GM23338 (cell line): Measurements from ENCODE around the gene ATG16L2. TPM values are rescaled to one million over a fixed set of nuclear protein-coding genes. Genes with fewer than 3 reads are reported as not detected.

Experiments used
- ATAC-seq: fragments of 200-7000 bp; cut with Tn5 transposase; 3 replicates; pipeline ENCODE4 v1.9.1; 2020
- DNase-seq: peaks from one replicate; pipeline ENCODE4 v3.0.0-alpha.2; 2015; ENCODE audit warnings: low spot score
- H2AFZ ChIP-seq: fragments of 200-600 bp; sonication (generic); 2 replicates; pipeline ENCODE4 v1.8.0; 2016; ENCODE audit warnings: antibody characterized with exemption, mild to moderate bottlenecking, moderate library complexity
- H3F3A ChIP-seq: fragments of 200-600 bp; sonication (generic); replicated peaks from 2 replicates; pipeline ENCODE4 v1.8.0; 2017; ENCODE audit warnings: antibody characterized with exemption, mixed run types, low read depth
- H3K27ac ChIP-seq: fragments of 200-600 bp; sonication (generic); 2 replicates; pipeline ENCODE4 v1.6.1; 2016; ENCODE audit warnings: low read depth
- H3K27me3 ChIP-seq: fragments of 200-600 bp; sonication (generic); 2 replicates; pipeline ENCODE4 v1.8.0; 2016; ENCODE audit warnings: mild to moderate bottlenecking, mixed run types, moderate library complexity; ENCODE audit not compliant: insufficient read depth
- H3K36me3 ChIP-seq: fragments of 200-600 bp; sonication (generic); 2 replicates; pipeline ENCODE4 v1.8.0; 2016; ENCODE audit warnings: mild to moderate bottlenecking; ENCODE audit not compliant: insufficient read depth
- H3K4me1 ChIP-seq: fragments of 200-600 bp; sonication (generic); 2 replicates; pipeline ENCODE4 v1.8.0; 2016; ENCODE audit warnings: mild to moderate bottlenecking, moderate library complexity; ENCODE audit not compliant: insufficient read depth
- H3K4me2 ChIP-seq: fragments of 200-600 bp; sonication (generic); 2 replicates; pipeline ENCODE4 v1.7.1; 2017; ENCODE audit warnings: mixed run types
- H3K4me3 ChIP-seq: fragments of 200-600 bp; sonication (generic); 2 replicates; pipeline ENCODE4 v1.6.1; 2016; ENCODE audit warnings: mixed run types
- H3K79me2 ChIP-seq: fragments of 200-600 bp; sonication (generic); replicated peaks from 2 replicates; pipeline ENCODE4 v1.8.0; 2017; ENCODE audit warnings: mild to moderate bottlenecking; ENCODE audit not compliant: insufficient read depth
- H3K9me2 ChIP-seq: fragments of 200-600 bp; sonication (generic); 2 replicates; pipeline ENCODE4 v1.8.0; 2017; ENCODE audit not compliant: insufficient read depth
- H4K20me1 ChIP-seq: fragments of 200-600 bp; sonication (generic); replicated peaks from 2 replicates; pipeline ENCODE4 v1.8.0; 2017; ENCODE audit warnings: mild to moderate bottlenecking; ENCODE audit not compliant: insufficient read depth
- H3K27ac Mint-ChIP-seq: 2 replicates; pipeline ENCODE4 v1.8.0; 2020; ENCODE audit warnings: inconsistent platforms, mild to moderate bottlenecking, moderate library complexity, mixed read lengths
- H3K27me3 Mint-ChIP-seq: 3 replicates; pipeline ENCODE4 v1.8.0; 2022; ENCODE audit warnings: low read depth, mild to moderate bottlenecking, moderate library complexity, mixed read lengths, inconsistent platforms; ENCODE audit not compliant: insufficient read depth, poor library complexity
- H3K36me3 Mint-ChIP-seq: 3 replicates; pipeline ENCODE4 v1.8.0; 2021; ENCODE audit warnings: low read depth, mild to moderate bottlenecking, inconsistent platforms, moderate library complexity, mixed read lengths
- H3K4me1 Mint-ChIP-seq: 3 replicates; pipeline ENCODE4 v1.8.0; 2020; ENCODE audit warnings: mild to moderate bottlenecking, inconsistent platforms, mixed read lengths
- H3K4me3 Mint-ChIP-seq: 3 replicates; pipeline ENCODE4 v1.8.0; 2021; ENCODE audit warnings: moderate library complexity, mild to moderate bottlenecking, inconsistent platforms, mixed read lengths
- H3K9me3 Mint-ChIP-seq: 3 replicates; pipeline ENCODE4 v1.8.0; 2020; ENCODE audit warnings: moderate library complexity, mild to moderate bottlenecking, inconsistent platforms, mixed read lengths
- CREB1 ChIP-seq: fragments of 250-450 bp; sonication (Bioruptor Pico); IDR thresholded peaks from 2 replicates; pipeline ENCODE4 v1.5.0; 2020; ENCODE audit warnings: low read depth, mild to moderate bottlenecking, moderate library complexity
- ETS1 ChIP-seq: IDR thresholded peaks from 2 replicates; pipeline ENCODE4 v1.6.1; 2016; ENCODE audit warnings: antibody characterized with exemption
- EZH2phosphoT487 ChIP-seq: fragments of 200-600 bp; sonication (generic); IDR thresholded peaks from one replicate; pipeline ENCODE4 v1.8.1; 2018; ENCODE audit warnings: antibody characterized with exemption; ENCODE audit not compliant: unreplicated experiment
- JUNB ChIP-seq: IDR thresholded peaks from one replicate; pipeline ENCODE4 v1.6.1; 2016; ENCODE audit warnings: antibody characterized with exemption; ENCODE audit not compliant: unreplicated experiment
- NANOG ChIP-seq: IDR thresholded peaks from 2 replicates; pipeline ENCODE4 v1.6.1; 2016; ENCODE audit warnings: antibody characterized with exemption, borderline replicate concordance
- POLR2AphosphoS5 ChIP-seq: IDR thresholded peaks from 2 replicates; pipeline ENCODE4 v1.6.1; 2016; ENCODE audit warnings: antibody characterized with exemption, low read depth
- STAT1 ChIP-seq: IDR thresholded peaks from one replicate; pipeline ENCODE4 v1.6.1; 2016; ENCODE audit warnings: antibody characterized with exemption; ENCODE audit not compliant: unreplicated experiment
- ZNF114 ChIP-seq: fragments of 250-450 bp; sonication (Bioruptor Pico); IDR thresholded peaks from 2 replicates; pipeline ENCODE4 v1.5.0; 2020; ENCODE audit warnings: mild to moderate bottlenecking, moderate library complexity
- ZNF331 ChIP-seq: fragments of 250-450 bp; sonication (Bioruptor Pico); IDR thresholded peaks from 2 replicates; pipeline ENCODE4 v1.5.0; 2020; ENCODE audit warnings: low read depth, mild to moderate bottlenecking, moderate library complexity
- polyA plus RNA-seq: library from polyadenylated mRNA; unstranded; fragments of >200 nt; fragmentation: Nextera tagmentation; extraction: Ambion mirVana; gene quantifications from 2 replicates; pipeline ENCODE4 v1.2.1, GENCODE V29; 2016
- total RNA-seq: library from RNA; depleted of rRNA; stranded (reverse); fragments of >200 nt; shearing (Covaris generic); gene quantifications from 2 replicates; pipeline ENCODE4 v1.2.3, GENCODE V29; 2014
- TF ChIP-seq, protein P1 (sequence below): IDR thresholded peaks from one replicate; pipeline ENCODE4 v1.6.1; 2018; ENCODE audit warnings: antibody characterized with exemption; ENCODE audit not compliant: unreplicated experiment
- TF ChIP-seq, protein P2 (sequence below), 2 experiments: fragments of 200-600 bp in 1 of 2; sonication (generic) in 1 of 2; conservative IDR thresholded peaks; 2 replicates each; pipeline versions ENCODE4 v1.5.1 to v1.6.1; 2016 to 2017; ENCODE audit warnings: antibody characterized with exemption in 2 of 2, low read depth in 2 of 2, mild to moderate bottlenecking in 2 of 2, moderate library complexity in 1 of 2

The ATG16L2 gene
- total and polyA plus RNA-seq, 2 experiments from 2014 or later: 9.6 to 24.6 TPM

DNA sequence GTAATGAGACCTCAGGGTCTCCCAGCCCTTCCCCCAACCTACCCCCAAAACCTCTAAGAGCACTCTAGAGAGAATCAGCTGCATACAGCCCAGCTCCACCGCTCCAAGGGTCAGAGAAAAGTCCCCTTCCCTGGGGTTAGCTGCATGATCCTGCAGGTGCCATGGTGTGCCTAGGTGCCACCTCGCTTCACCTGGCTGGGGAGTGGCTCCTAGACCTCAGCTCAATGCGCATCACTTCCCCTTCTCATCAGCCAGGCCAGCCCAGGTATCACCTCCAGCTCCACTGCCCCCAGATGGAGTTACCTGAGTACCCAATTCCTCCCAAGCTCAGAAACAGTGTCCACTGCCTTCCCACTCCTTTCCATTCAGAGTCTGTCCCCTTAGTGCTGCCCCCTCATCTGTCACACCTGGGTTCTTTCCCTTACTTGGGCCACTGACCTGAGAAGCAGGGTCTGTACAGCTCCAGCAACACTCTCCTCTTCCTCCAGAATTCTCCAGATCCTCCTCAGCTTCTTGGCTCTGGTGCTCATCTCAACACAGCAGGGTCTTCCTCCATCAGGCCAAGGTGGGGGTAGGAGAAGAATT, 21.7 kb upstream of the ATG16L2 start:
- no peak overlapping the region for H3K4me2 ChIP-seq
- TF ChIP-seq CREB1: no peak
- TF ChIP-seq STAT1: no peak
- TF ChIP-seq JUNB: no peak
- no peak overlapping the region for H3K27ac Mint-ChIP-seq
- DNase-seq (no peak), ATAC-seq (no peak)
- H3K27me3 ChIP-seq: no peaks in the 10 kb centered on the region
- no peak overlapping the region; the same call in 2 of the 3 replicates for H3K4me3 Mint-ChIP-seq
- no peak overlapping the region for H2AFZ ChIP-seq
- H3F3A ChIP-seq: no peaks in the 10 kb centered on the region
- no peak overlapping the region for H3K4me3 ChIP-seq
- H3K9me2 ChIP-seq: no peaks in the 10 kb centered on the region
- H3K27ac ChIP-seq: no peak overlapping the region
- H3K4me1 ChIP-seq: peaks cover 9% of the 10 kb centered on the region
- H3K9me3 Mint-ChIP-seq: no peaks in the 10 kb centered on the region
- H3K4me1 Mint-ChIP-seq: peaks cover 19% of the 10 kb centered on the region
- no peaks in the 10 kb centered on the region for H3K36me3 Mint-ChIP-seq
- no peaks in the 10 kb centered on the region for H4K20me1 ChIP-seq
- no peaks in the 10 kb centered on the region for H3K79me2 ChIP-seq
- no peaks in the 10 kb centered on the region for H3K36me3 ChIP-seq
- peaks cover 16% of the 10 kb centered on the region for H3K27me3 Mint-ChIP-seq

DNA sequence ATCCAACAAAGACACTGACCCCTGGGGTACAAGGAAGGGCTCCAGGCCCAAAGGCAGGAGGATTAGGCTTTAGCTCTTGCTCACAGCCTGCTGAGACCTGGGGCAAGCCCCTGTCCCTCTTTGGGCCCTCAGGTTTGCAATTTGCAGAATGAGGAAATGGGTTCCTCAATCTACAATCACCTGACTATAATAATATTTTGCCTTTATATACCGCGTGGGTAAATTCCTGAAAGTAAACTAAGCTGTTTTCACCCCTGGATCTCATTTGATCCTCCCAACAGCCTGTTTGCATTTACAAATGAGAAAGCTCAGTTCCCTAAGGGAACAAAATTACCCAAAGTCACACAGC, 21.2 kb upstream of the ATG16L2 start:
- Mint-ChIP-seq H3K27me3 (peaks cover 13% of the 10 kb centered on the region), H3K9me3 (no peaks in the 10 kb centered on the region), H3K4me3 (peak overlapping the region; percentile 98), H3K36me3 (no peaks in the 10 kb centered on the region), H3K27ac (no peak overlapping the region), H3K4me1 (peaks cover 19% of the 10 kb centered on the region)
- no peak for ATAC-seq
- H3K79me2 ChIP-seq: no peaks in the 10 kb centered on the region
- H3K4me3 ChIP-seq: peak overlapping the region; percentile 72
- peak overlapping the region; percentile 69; the same call in 1 of the 2 replicates for H3K4me2 ChIP-seq
- H3K36me3 ChIP-seq: no peaks in the 10 kb centered on the region
- peaks cover 9% of the 10 kb centered on the region for H3K4me1 ChIP-seq
- H3K27ac ChIP-seq: no peak overlapping the region
- H4K20me1 ChIP-seq: no peaks in the 10 kb centered on the region
- H2AFZ ChIP-seq: no peak overlapping the region
- H3F3A ChIP-seq: no peaks in the 10 kb centered on the region
- DNase-seq: no peak
- no peaks in the 10 kb centered on the region for H3K9me2 ChIP-seq
- no peaks in the 10 kb centered on the region for H3K27me3 ChIP-seq
- no peak for TF ChIP-seq POLR2AphosphoS5
- no peak for TF ChIP-seq STAT1
- no peak for TF ChIP-seq ETS1
- no peak for TF ChIP-seq EZH2phosphoT487
- TF ChIP-seq ZNF114 (CRISPR knock-in tag): no peak
- no peak for TF ChIP-seq ZNF331 (CRISPR knock-in tag)
- TF ChIP-seq, protein P1, sequence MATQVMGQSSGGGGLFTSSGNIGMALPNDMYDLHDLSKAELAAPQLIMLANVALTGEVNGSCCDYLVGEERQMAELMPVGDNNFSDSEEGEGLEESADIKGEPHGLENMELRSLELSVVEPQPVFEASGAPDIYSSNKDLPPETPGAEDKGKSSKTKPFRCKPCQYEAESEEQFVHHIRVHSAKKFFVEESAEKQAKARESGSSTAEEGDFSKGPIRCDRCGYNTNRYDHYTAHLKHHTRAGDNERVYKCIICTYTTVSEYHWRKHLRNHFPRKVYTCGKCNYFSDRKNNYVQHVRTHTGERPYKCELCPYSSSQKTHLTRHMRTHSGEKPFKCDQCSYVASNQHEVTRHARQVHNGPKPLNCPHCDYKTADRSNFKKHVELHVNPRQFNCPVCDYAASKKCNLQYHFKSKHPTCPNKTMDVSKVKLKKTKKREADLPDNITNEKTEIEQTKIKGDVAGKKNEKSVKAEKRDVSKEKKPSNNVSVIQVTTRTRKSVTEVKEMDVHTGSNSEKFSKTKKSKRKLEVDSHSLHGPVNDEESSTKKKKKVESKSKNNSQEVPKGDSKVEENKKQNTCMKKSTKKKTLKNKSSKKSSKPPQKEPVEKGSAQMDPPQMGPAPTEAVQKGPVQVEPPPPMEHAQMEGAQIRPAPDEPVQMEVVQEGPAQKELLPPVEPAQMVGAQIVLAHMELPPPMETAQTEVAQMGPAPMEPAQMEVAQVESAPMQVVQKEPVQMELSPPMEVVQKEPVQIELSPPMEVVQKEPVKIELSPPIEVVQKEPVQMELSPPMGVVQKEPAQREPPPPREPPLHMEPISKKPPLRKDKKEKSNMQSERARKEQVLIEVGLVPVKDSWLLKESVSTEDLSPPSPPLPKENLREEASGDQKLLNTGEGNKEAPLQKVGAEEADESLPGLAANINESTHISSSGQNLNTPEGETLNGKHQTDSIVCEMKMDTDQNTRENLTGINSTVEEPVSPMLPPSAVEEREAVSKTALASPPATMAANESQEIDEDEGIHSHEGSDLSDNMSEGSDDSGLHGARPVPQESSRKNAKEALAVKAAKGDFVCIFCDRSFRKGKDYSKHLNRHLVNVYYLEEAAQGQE: no peak
- TF ChIP-seq, protein P2, sequence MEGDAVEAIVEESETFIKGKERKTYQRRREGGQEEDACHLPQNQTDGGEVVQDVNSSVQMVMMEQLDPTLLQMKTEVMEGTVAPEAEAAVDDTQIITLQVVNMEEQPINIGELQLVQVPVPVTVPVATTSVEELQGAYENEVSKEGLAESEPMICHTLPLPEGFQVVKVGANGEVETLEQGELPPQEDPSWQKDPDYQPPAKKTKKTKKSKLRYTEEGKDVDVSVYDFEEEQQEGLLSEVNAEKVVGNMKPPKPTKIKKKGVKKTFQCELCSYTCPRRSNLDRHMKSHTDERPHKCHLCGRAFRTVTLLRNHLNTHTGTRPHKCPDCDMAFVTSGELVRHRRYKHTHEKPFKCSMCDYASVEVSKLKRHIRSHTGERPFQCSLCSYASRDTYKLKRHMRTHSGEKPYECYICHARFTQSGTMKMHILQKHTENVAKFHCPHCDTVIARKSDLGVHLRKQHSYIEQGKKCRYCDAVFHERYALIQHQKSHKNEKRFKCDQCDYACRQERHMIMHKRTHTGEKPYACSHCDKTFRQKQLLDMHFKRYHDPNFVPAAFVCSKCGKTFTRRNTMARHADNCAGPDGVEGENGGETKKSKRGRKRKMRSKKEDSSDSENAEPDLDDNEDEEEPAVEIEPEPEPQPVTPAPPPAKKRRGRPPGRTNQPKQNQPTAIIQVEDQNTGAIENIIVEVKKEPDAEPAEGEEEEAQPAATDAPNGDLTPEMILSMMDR (conservative IDR thresholded peaks at IDR 0.05; ENCODE audit: low read depth in 2 of 2): no peak
- no peak for TF ChIP-seq JUNB
- TF ChIP-seq NANOG: no peak
- TF ChIP-seq CREB1: no peak
